Activated CD4-positive, alpha-beta T cell treated with anti-CD3 and anti-CD28 coated beads, Interleukin-2, amount 10 ng/mL, durations not matched to agents 24 days and 14 days (primary cell): ENCODE measurements around the gene TERB2. TPM values are rescaled to one million over a fixed set of nuclear protein-coding genes. Genes with fewer than 3 reads are reported as not detected.
"Not testable (repeated sequence)": the region's sequence is repeated elsewhere in the genome, so short reads cannot be mapped to it uniquely, and the experiment has no call there.

Experiments
- DNase-seq: peaks from one replicate; pipeline ENCODE4 v3.0.0; 2022
- H3K27ac Mint-ChIP-seq: one replicate; pipeline ENCODE4 v1.8.0; 2022; ENCODE audit warnings: mild to moderate bottlenecking, mixed read lengths
- H3K27me3 Mint-ChIP-seq: one replicate; pipeline ENCODE4 v1.8.0; 2022; ENCODE audit warnings: mixed read lengths
- H3K36me3 Mint-ChIP-seq: one replicate; pipeline ENCODE4 v1.8.0; 2022; ENCODE audit warnings: low read depth, mild to moderate bottlenecking, mixed read lengths
- H3K4me1 Mint-ChIP-seq: one replicate; pipeline ENCODE4 v1.8.0; 2021; ENCODE audit warnings: mixed read lengths
- H3K4me3 Mint-ChIP-seq: one replicate; pipeline ENCODE4 v1.8.0; 2022; ENCODE audit warnings: mild to moderate bottlenecking, moderate library complexity, mixed read lengths
- H3K9me3 Mint-ChIP-seq: one replicate; pipeline ENCODE4 v1.8.0; 2021; ENCODE audit warnings: mixed read lengths
- intact Hi-C: fragments of 100-400 bp; cut with micrococcal nuclease; formaldehyde crosslinking; loops from one replicate; pipeline ENCODE4 v1.15.1; 2023
- total RNA-seq: library from RNA; stranded (reverse); gene quantifications from 2 replicates; pipeline ENCODE4 v1.2.3, GENCODE V29; 2022

The TERB2 gene
- total RNA-seq, 1 donor from 2014 or later: not detected

GRCh38 chr15:44984144-44984543 is 27.7 kb downstream of the TERB2 start:
- H3K27me3 Mint-ChIP-seq, H3K9me3 Mint-ChIP-seq, H3K4me1 Mint-ChIP-seq, intact Hi-C loops, H3K27ac Mint-ChIP-seq, H3K4me3 Mint-ChIP-seq, H3K36me3 Mint-ChIP-seq: not testable (repeated sequence)
- peak; percentile 26 for DNase-seq

- intact Hi-C loops, H3K27ac Mint-ChIP-seq, H3K36me3 Mint-ChIP-seq, H3K4me3 Mint-ChIP-seq, H3K27me3 Mint-ChIP-seq, H3K9me3 Mint-ChIP-seq, H3K4me1 Mint-ChIP-seq, DNase-seq: not testable (repeated sequence)
Measured at GRCh38 chr15:44986346-44987055, 30.0 kb downstream of the TERB2 start.

- H3K4me3 Mint-ChIP-seq, H3K4me1 Mint-ChIP-seq, intact Hi-C loops, DNase-seq, H3K9me3 Mint-ChIP-seq, H3K27ac Mint-ChIP-seq, H3K36me3 Mint-ChIP-seq: not testable (repeated sequence)
- peaks cover 16% of the 10 kb centered on the region for H3K27me3 Mint-ChIP-seq
Measured at GRCh38 chr15:44987711-44988110, 31.2 kb downstream of the TERB2 start.

GRCh38 chr15:44988184-44988869 is 31.8 kb downstream of the TERB2 start:
- H3K4me1 Mint-ChIP-seq, DNase-seq, H3K4me3 Mint-ChIP-seq, intact Hi-C loops, H3K27ac Mint-ChIP-seq, H3K9me3 Mint-ChIP-seq, H3K36me3 Mint-ChIP-seq: not testable (repeated sequence)
- peaks cover 19% of the 10 kb centered on the region for H3K27me3 Mint-ChIP-seq

GRCh38 chr15:44988870-44989219 is 32.4 kb downstream of the TERB2 start:
- H3K36me3 Mint-ChIP-seq, DNase-seq, H3K4me3 Mint-ChIP-seq, H3K4me1 Mint-ChIP-seq, H3K27ac Mint-ChIP-seq, intact Hi-C loops, H3K9me3 Mint-ChIP-seq: not testable (repeated sequence)
- H3K27me3 Mint-ChIP-seq: peaks cover 19% of the 10 kb centered on the region

GRCh38 chr15:44997632-44998031 is 41.1 kb downstream of the TERB2 start:
- H3K27ac Mint-ChIP-seq, DNase-seq, H3K4me1 Mint-ChIP-seq, intact Hi-C loops, H3K36me3 Mint-ChIP-seq, H3K4me3 Mint-ChIP-seq, H3K9me3 Mint-ChIP-seq: not testable (repeated sequence)
- peaks cover 40% of the 10 kb centered on the region for H3K27me3 Mint-ChIP-seq

- Mint-ChIP-seq H3K4me1 (no peaks in the 10 kb centered on the region), H3K27ac (no peak overlapping the region)
Measured at GRCh38 chr15:44999105-44999504, 42.6 kb downstream of the TERB2 start.

GRCh38 chr15:45001180-45001579 is 44.7 kb downstream of the TERB2 start:
- DNase-seq, H3K9me3 Mint-ChIP-seq, H3K4me3 Mint-ChIP-seq, H3K27ac Mint-ChIP-seq, H3K4me1 Mint-ChIP-seq, H3K36me3 Mint-ChIP-seq, intact Hi-C loops: not testable (repeated sequence)
- peaks cover 19% of the 10 kb centered on the region for H3K27me3 Mint-ChIP-seq

More at GRCh38 chr15:44999105-44999504, 42.6 kb downstream of the TERB2 start:
- intact Hi-C loops: no loop called here
- no peak for DNase-seq
- no peak overlapping the region for H3K4me3 Mint-ChIP-seq
- H3K27me3 Mint-ChIP-seq: peaks cover 33% of the 10 kb centered on the region
- no peaks in the 10 kb centered on the region for H3K36me3 Mint-ChIP-seq
- no peaks in the 10 kb centered on the region for H3K9me3 Mint-ChIP-seq

- H3K4me1 Mint-ChIP-seq, DNase-seq, intact Hi-C loops, H3K36me3 Mint-ChIP-seq, H3K27ac Mint-ChIP-seq, H3K4me3 Mint-ChIP-seq: not testable (repeated sequence)
- peaks cover 13% of the 10 kb centered on the region for H3K9me3 Mint-ChIP-seq
- peaks cover 12% of the 10 kb centered on the region for H3K27me3 Mint-ChIP-seq
Measured at GRCh38 chr15:45003731-45004410, 47.4 kb downstream of the TERB2 start.

GRCh38 chr15:45004590-45005175 is 48.2 kb downstream of the TERB2 start:
- DNase-seq, H3K4me1 Mint-ChIP-seq, H3K27me3 Mint-ChIP-seq, intact Hi-C loops, H3K27ac Mint-ChIP-seq, H3K36me3 Mint-ChIP-seq, H3K4me3 Mint-ChIP-seq: not testable (repeated sequence)
- peaks cover 13% of the 10 kb centered on the region for H3K9me3 Mint-ChIP-seq

- Mint-ChIP-seq H3K9me3 (peaks cover 13% of the 10 kb centered on the region), H3K27me3 (no peaks in the 10 kb centered on the region), H3K36me3 (no peaks in the 10 kb centered on the region), H3K4me1 (no peaks in the 10 kb centered on the region), H3K27ac (no peak overlapping the region), H3K4me3 (no peak overlapping the region)
- intact Hi-C loops: no loop called here
- no peak for DNase-seq
Measured at GRCh38 chr15:45009046-45009445, 52.6 kb downstream of the TERB2 start.

- peaks cover 41% of the 10 kb centered on the region for H3K27me3 Mint-ChIP-seq
- H3K9me3 Mint-ChIP-seq, H3K36me3 Mint-ChIP-seq, DNase-seq, intact Hi-C loops, H3K27ac Mint-ChIP-seq, H3K4me3 Mint-ChIP-seq, H3K4me1 Mint-ChIP-seq: not testable (repeated sequence)
Measured at GRCh38 chr15:45015114-45015513, 58.6 kb downstream of the TERB2 start.

- peaks cover 16% of the 10 kb centered on the region for H3K4me1 Mint-ChIP-seq
- H3K27me3 Mint-ChIP-seq: peaks cover 45% of the 10 kb centered on the region
- DNase-seq, H3K36me3 Mint-ChIP-seq, H3K27ac Mint-ChIP-seq, H3K4me3 Mint-ChIP-seq, H3K9me3 Mint-ChIP-seq: not testable (repeated sequence)
- intact Hi-C loops: loop anchor here (10.0 kb wide), 1 partner anchor 426 kb away; no protein-coding TSS in a partner anchor
Measured at GRCh38 chr15:45020222-45020900, 63.9 kb downstream of the TERB2 start.
